HepG2 (cell line): ENCODE measurements around the gene FAM20A. TPM values are rescaled to one million over a fixed set of nuclear protein-coding genes. Genes with fewer than 3 reads are reported as not detected.
"Not testable (repeated sequence)": the region's sequence is repeated elsewhere in the genome, so short reads cannot be mapped to it uniquely, and the experiment has no call there.

ENCODE experiments used
- ATAC-seq: fragments of 200-7000 bp; cut with Tn5 transposase; 3 replicates; pipeline ENCODE4 v1.9.1; 2020; ENCODE audit warnings: mild to moderate bottlenecking, moderate library complexity
- BruUV-seq: library from RNA; stranded (reverse); fragments of 400-500 nt; replicated peaks from 2 replicates; lab custom pipeline; 2021; lab: Mats Ljungman, UMichigan
- CTCF ChIA-PET: fragments of 300-600 bp; formaldehyde crosslinking; extraction: SDS; loops from one replicate; lab custom pipeline; 2021; ENCODE audit warnings: low total read pairs, inconsistent platforms, low intra/inter-chr PET ratio; lab: Yijun Ruan, JAX
- POLR2A ChIA-PET: fragments of 350-600 bp; sonication (Branson Sonifier 250); formaldehyde crosslinking; loops from one replicate; lab custom pipeline; 2020; ENCODE audit warnings: antibody characterized with exemption, inconsistent platforms; lab: Yijun Ruan, JAX
- DNase-seq: peaks from one replicate; pipeline ENCODE4 v3.0.0-alpha.2; 2015; ENCODE audit warnings: low spot score
- FAIRE-seq: peaks from 3 replicates; lab custom pipeline; 2011; peaks lifted over from hg19 to GRCh38; lab: Jason Lieb, UNC
- H2AFZ ChIP-seq: one replicate; pipeline ENCODE4 v1.6.1; 2011; ENCODE audit warnings: low read length, inconsistent platforms
- H3K27ac ChIP-seq: fragments of 300-600 bp; 3 replicates; pipeline ENCODE4 v1.8.0; 2011; ENCODE audit warnings: mixed run types, mild to moderate bottlenecking, mixed read lengths, low read length, inconsistent platforms; ENCODE audit not compliant: insufficient read depth; ENCODE audit errors: extremely low read length
- H3K27me3 ChIP-seq, 2 experiments: fragments of 200-600 bp in 1 of 2; 2 replicates in 1 of 2; 3 replicates in 1 of 2; pipeline versions ENCODE4 v1.6.0 to v1.8.0; 2011; ENCODE audit warnings: low read length in 2 of 2, mild to moderate bottlenecking in 2 of 2, moderate library complexity in 2 of 2, inconsistent platforms in 1 of 2; ENCODE audit not compliant: insufficient read depth in 2 of 2, control insufficient read depth in 1 of 2
- H3K36me3 ChIP-seq, 2 experiments: fragments of 200-600 bp in 1 of 2; replicated peaks in 1 of 2; 2 replicates in 1 of 2; 3 replicates in 1 of 2; pipeline versions ENCODE4 v1.5.1 to v1.8.0; 2011; ENCODE audit warnings: low read length in 2 of 2, inconsistent platforms in 1 of 2; ENCODE audit not compliant: insufficient read depth in 2 of 2, control insufficient read depth in 1 of 2
- H3K4me1 ChIP-seq: 2 replicates; pipeline ENCODE4 v1.5.1; 2012; ENCODE audit warnings: low read length, inconsistent platforms; ENCODE audit not compliant: insufficient read depth
- H3K4me2 ChIP-seq: 2 replicates; pipeline ENCODE4 v1.6.0; 2011; ENCODE audit warnings: low read depth, low read length, inconsistent platforms
- H3K4me3 ChIP-seq, 3 experiments: fragments of 200-600 bp in 1 of 3; sonication (generic), shearing (Covaris generic) in 1 of 3; replicated peaks in 1 of 3; 2 replicates each; pipeline ENCODE4 v1.5.1; 2011 to 2016; ENCODE audit warnings: low read length in 3 of 3, inconsistent platforms in 2 of 3, low read depth in 2 of 3, mild to moderate bottlenecking in 2 of 3, control low read depth in 1 of 3, mixed read lengths in 1 of 3; ENCODE audit not compliant: insufficient read depth in 1 of 3
- H3K79me2 ChIP-seq: one replicate; pipeline ENCODE4 v1.6.1; 2011; ENCODE audit warnings: low read length, inconsistent platforms; ENCODE audit not compliant: insufficient read depth
- H3K9ac ChIP-seq: 2 replicates; pipeline ENCODE4 v1.6.0; 2011; ENCODE audit warnings: mild to moderate bottlenecking, low read depth, low read length, inconsistent platforms; ENCODE audit not compliant: insufficient read depth
- H3K9me3 ChIP-seq: 2 replicates; pipeline ENCODE4 v1.5.1; 2012; ENCODE audit warnings: mild to moderate bottlenecking, low read length
- H4K20me1 ChIP-seq: 2 replicates; pipeline ENCODE4 v1.6.0; 2011; ENCODE audit warnings: inconsistent platforms, mild to moderate bottlenecking, low read length, moderate library complexity; ENCODE audit not compliant: insufficient read depth
- MYC ChIP-seq: sonication (generic); formaldehyde crosslinking; IDR thresholded peaks from 2 replicates; pipeline ENCODE4 v1.9.0; 2021; ENCODE audit warnings: missing genetic modification reagents, borderline replicate concordance
- WGBS: methylation state at CpG from one replicate; pipeline ENCODE4 v1.1.6; 2017; ENCODE audit warnings: low lambda C conversion rate; 5-methylcytosine and 5-hydroxymethylcytosine counted together
- in situ Hi-C: cut with HindIII; loops from 2 replicates; pipeline ENCODE4 v1.10.0; 2017; ENCODE audit warnings: low pct_unique_long_range_greater_than_20kb; ENCODE audit not compliant: extremely low pct_ligation_motif_present
- intact Hi-C: fragments of 100-400 bp; cut with micrococcal nuclease; formaldehyde crosslinking; loops from one replicate; pipeline ENCODE4 v1.10.0; 2022; ENCODE audit not compliant: unreplicated experiment
- polyA plus RNA-seq, 8 experiments: library from polyadenylated mRNA; depleted of rRNA in 3 of 8; stranded (reverse) in 7 of 8; unstranded in 1 of 8; fragments of >200 nt; fragmentation: Illumina TruSeq in 4 of 8; extraction: Trizol in 4 of 8; gene quantifications; 2 replicates each; pipeline versions ENCODE4 v1.2.1 to v1.2.3, GENCODE V29; 2011 to 2016; ENCODE audit warnings: low read depth in 4 of 8, missing spikeins in 1 of 8, mixed read lengths in 1 of 8; ENCODE audit not compliant: insufficient read depth in 1 of 8
- total RNA-seq, 5 experiments: library from RNA; depleted of rRNA; stranded (reverse); fragments of >200 nt; fragmentation: Illumina TruSeq; extraction: Trizol; gene quantifications; 2 replicates each; pipeline ENCODE4 v1.2.3, GENCODE V29; 2016; ENCODE audit warnings: low read depth in 1 of 5
- TF ChIP-seq, protein P1 (sequence below): sonication (generic); formaldehyde crosslinking; IDR thresholded peaks from 2 replicates; pipeline ENCODE4 v1.4.0; 2020; ENCODE audit warnings: missing genetic modification reagents

Gene FAM20A
- total and polyA plus RNA-seq, 2 of the 13 experiments (the other 11 are each of a cell fraction or from before 2014, with no cell fraction given): 9.3 to 20.7 TPM

DNA sequence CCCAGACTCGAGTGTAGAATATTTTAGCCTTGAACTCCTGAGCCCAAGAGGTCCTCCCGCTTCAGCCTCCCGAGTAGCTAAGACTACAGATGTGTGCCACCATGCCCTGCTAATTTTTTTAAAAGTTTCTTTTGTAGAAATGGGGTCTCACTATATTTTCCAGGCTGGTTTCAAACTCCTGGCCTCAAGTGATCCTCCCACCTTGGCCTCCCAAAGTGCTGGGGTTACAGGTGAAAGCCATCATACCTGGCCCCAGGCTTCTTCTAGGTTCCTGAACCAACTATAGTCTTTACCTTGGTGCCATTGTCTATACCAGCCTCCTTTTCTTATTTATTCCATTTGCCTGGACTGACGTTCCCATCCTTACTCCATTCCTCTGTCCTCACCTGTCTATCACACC is 106.1 kb downstream of the FAM20A start (continued):
- no peak for TF ChIP-seq MYC (CRISPR knock-in tag)
- TF ChIP-seq, all 625 proteins: peak for 2

DNA sequence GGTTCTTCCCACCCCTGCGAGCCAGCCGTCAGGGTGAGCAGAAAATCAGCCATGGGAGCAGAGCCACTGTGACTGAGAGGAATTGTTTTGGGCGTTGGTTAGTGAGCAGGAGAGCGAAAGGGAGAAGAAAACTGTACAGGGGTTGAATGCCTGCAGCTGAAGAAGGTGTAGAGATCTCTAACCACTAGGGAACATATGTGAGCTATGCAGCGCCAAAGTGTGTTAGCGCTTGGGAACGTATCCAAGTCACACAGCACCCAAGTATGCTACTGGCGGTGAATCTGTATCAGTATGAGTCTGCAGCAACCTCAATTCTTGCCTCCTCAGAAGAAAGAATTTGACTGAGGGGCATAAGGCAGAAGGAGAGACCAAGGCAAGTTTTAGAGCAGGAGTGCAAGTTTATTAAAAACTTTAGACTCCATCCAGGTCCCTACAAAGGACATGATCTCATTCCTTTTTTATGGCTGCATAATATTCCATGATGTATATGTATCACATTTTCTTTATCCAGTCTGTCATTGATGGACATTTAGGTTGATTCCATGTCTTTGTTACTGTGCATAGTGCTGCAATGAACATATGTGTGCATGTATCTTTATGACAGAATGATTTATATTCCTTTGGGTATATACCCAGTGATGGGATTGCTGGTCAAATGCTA is 108.6 kb downstream of the FAM20A start:
- TF ChIP-seq, protein P1, sequence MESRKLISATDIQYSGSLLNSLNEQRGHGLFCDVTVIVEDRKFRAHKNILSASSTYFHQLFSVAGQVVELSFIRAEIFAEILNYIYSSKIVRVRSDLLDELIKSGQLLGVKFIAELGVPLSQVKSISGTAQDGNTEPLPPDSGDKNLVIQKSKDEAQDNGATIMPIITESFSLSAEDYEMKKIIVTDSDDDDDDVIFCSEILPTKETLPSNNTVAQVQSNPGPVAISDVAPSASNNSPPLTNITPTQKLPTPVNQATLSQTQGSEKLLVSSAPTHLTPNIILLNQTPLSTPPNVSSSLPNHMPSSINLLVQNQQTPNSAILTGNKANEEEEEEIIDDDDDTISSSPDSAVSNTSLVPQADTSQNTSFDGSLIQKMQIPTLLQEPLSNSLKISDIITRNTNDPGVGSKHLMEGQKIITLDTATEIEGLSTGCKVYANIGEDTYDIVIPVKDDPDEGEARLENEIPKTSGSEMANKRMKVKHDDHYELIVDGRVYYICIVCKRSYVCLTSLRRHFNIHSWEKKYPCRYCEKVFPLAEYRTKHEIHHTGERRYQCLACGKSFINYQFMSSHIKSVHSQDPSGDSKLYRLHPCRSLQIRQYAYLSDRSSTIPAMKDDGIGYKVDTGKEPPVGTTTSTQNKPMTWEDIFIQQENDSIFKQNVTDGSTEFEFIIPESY (CRISPR knock-in tag): peak; percentile 87
- H3K4me2 ChIP-seq: 0 out of 2 replicates have a peak overlapping the region, but pooled peaks have one; percentile 4
- peaks cover 18% of the 10 kb centered on the region for H3K4me1 ChIP-seq
- H4K20me1 ChIP-seq, ATAC-seq, H3K27me3 ChIP-seq, H3K9me3 ChIP-seq, FAIRE-seq, intact Hi-C loops, H3K9ac ChIP-seq, H3K27ac ChIP-seq, in situ Hi-C loops, H3K4me3 ChIP-seq, BruUV-seq, H3K79me2 ChIP-seq, DNase-seq, H3K36me3 ChIP-seq, H2AFZ ChIP-seq, CTCF ChIA-PET: not testable (repeated sequence)
- WGBS: 89% methylated on average over 8 of the region's 8 CpGs
- POLR2A ChIA-PET: interaction anchor here (2.0 kb wide), 1 partner anchor 20 kb away, joined by 6 read pairs; the partner anchor contains the start of gene PRKAR1A
